ENCODE results near the gene ARID5A.

Gene ARID5A

DNA sequence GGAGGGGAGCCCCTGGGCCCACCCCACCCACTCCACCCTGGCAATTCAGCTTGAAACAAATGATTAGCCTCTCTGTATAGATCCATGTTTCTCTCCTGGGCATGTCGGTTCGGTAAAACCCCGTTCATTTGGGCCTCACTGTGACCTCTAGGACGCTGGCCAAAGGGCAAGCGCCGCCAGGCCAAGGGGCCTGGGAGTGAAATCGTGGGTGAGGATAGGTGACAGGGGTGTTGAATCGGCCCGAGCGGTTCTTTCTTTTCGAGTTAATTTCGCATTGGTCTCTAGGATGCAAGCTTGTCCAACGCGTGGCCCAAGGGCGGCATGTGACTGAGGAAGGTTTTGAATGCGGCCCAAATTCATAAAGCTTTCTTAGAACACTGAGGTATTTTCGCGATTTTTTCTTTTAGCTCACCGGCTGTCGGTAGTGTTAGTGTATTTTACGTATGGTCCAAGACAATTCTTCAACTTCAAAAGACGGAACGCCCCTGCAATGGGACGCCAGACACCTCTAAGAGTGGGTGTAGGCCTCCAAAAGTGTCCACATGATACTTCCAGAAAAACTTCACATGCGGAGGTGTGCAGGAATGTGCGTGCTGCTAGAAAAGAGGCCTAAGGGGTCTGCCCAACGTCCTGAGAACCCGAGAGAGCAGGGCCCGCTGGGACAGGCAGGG is 9.8 kb upstream of the ARID5A start:
- DNase-seq (ENCODE audit: extremely low read depth in 1 of 2, low read depth in 1 of 2), result no peak

DNA sequence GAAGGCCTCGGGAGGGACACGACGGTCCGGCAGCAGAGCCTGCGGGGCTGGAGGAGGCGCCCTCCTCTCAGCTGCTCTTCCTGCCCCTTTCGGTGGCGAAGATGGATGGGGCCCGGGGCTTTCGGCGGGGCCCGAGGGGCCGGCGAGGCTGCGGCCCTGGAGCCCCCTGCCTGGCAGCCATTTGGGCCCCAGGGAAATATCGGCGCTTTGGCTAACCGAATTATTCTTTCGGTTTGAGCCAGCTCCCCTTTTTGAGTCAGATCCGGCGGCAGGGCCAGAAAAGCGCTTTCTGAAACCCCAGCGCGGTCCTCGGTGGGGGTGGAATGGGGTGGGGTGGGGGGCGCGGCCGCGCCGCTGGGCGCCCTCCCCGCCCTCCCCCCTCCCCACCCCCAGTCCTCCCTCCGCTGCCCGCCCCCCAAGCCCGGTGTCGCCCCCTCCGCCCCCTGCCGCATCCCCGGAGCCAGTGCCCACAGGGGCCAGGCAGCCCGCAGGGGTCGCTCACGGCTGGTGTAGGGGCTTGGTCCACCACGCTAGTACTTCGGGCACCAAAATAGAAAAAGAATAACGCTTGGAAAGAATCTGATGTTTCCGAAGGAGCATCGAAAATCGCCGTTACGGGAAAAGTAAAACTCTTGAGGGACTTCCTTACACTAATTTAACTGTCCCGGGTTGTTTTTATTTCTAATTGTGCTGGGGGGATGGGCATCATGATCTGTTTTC is 9.1 kb upstream of the ARID5A start:
- DNase-seq (ENCODE audit: extremely low read depth in 1 of 2, low read depth in 1 of 2), result peak in 1 of 2 donors; percentile 40

DNA sequence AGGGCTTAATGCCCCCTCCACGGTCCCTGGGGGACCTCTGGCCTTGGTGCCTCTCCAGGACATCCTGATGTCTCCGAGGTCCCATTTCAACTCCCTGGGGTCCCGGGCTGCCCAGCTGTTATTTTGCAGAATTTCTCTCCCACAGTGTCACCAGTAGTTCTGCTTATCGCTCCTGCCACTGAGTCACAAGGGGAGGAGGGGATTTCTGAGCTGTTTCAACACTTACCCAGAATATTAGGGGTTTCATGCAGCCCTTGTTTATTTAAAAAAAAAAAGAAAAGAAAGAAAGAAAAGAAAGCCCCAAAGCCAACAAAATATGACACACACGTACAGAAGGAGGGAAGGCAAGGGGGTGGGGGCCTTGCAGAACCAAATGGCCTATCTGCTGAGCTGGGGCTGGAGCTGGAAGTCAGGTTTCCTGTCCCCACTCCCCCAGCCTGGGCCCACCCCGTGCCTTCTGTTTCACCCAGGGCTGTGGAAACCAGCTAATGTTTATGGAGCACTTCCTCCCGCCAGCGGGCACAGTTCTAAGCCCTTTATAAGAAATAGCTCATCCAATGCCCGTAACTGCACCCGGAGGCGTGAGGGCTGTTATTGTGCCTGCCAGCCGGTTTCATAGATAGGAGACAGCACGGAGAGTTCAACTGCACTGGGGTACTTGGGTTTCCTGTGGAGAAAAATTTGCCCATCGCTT is 8.4 kb upstream of the ARID5A start:
- DNase-seq (ENCODE audit: extremely low read depth in 1 of 2, low read depth in 1 of 2), result no peak

DNA sequence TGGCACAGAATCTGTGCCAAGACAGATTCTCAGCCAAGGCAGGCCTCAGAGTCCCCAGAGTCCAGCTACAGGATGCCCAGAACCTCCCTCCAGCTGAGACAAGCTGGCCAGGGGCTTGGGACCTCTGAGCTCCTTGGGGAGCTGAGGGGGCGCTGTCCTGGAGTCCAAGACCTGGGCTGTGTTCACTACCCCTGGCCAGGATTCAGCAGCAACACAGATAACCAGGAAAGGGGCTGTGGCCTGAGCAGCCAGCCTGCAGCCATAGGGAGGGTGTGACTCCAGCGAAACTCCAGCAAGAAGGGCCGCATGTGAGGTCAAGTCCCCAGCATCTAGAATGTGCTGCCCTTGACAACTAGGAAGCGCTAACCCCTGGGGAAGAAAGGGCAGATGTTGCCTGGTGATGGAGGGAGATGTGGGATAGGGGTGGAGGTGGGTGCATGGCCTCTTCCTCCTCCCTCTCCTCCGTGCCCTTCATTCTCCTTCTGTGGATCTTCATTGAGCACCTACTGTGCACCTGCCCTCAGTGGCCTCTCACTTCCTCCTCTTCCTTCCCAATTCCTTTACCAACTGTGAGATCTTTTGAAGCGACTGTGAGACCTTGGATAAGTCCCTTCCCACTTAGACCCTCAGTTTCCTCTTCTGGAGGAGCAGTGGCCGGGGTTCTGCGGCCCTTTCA is 7.7 kb upstream of the ARID5A start:
- no peak for DNase-seq (ENCODE audit: extremely low read depth in 1 of 2, low read depth in 1 of 2)

DNA sequence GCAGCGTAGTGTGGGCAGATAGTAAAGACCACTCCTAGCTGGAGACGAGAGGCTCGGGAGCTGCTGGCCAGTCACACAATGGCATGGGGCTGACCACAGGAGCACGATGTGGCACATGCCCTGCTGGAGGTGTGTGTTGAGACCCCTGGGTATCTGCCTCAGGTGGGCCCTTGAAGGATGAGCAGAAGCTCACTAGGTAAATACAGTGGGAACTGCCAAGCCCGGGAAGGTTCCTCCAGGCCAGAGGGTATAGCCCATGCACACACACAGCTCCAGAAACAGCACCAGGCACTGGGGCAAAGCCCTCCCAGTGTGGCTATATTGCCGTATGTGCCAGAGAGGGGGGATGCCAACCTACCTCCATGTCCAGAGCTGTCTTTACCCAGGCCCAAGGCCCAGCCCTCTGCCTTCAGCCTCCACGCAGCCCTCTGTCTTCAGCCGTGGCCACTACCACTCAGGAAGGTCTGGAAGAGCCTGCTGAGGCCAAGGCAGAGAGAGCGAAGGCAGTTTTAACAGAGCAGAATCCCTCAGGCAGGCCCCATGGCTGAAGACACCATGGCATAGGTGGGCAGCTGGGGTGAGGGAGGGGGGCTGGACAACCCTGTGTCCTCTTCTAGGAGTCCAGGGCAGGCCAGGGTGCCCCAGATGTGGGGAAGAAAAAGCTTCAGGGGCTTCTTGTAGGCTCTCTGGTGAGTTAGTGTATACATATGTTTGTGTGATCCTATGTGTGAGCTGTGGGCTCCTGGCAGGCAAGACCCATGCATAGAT is 7.0 kb upstream of the ARID5A start:
- DNase-seq (ENCODE audit: extremely low read depth in 1 of 2, low read depth in 1 of 2), result no peak

DNA sequence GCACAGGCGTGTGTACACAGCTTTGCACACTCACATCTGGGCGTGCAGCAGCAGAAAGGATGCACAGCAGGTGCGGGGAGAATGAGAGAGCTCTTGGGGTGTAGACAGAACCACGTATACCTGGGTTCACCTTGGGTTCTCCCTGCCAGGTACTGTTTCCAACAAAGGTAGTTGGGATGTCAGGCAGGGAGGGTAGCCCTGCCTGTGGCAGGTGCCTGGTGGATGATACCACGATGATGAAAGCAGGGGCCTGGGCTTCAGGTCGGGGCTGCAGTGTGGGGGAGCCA is 6.5 kb upstream of the ARID5A start:
- no peak for DNase-seq (ENCODE audit: extremely low read depth in 1 of 2, low read depth in 1 of 2)

DNA sequence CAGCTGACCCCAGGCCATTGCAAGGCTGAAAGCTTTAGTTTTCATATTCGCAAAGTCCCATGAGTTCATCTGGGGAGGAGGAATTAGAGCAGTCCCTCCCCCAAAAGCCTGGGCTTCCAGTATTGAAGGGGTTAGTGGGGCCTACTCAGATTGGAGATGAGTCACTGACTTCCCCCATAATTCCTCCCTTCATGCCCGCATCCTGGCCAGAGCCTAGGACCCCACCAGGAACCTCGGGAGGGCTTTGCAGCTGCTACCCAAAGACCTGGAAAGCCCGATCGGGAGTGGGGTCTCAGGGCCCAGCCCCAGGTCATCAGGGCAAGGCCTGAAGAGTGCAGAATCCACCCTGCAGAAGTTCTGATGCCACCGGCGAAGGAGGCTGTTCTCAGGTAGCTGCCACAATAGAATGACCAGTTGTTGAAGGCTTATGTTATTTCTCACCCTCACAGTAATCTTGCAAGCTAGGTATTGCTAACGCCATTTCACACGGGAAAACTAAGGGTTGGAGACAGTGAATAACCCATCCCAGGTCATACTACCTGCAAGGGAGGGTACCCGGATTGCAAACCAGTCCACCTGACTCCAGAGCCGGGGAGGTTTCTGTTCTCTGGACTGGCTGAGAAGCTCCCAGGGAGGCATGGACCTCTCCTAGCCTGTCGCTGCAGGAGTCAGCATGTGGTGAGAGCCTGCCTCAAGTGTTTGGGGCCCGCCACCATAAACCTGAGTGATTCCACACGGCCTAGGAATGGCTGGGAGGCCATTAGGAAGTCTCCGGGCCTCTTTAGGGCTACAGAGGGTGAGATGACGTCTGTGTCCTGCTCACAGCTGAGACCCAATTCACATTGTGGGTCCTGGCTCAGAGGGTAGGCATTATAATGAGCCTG is 5.8 kb upstream of the ARID5A start:
- DNase-seq (ENCODE audit: extremely low read depth in 1 of 2, low read depth in 1 of 2), result no peak

DNA sequence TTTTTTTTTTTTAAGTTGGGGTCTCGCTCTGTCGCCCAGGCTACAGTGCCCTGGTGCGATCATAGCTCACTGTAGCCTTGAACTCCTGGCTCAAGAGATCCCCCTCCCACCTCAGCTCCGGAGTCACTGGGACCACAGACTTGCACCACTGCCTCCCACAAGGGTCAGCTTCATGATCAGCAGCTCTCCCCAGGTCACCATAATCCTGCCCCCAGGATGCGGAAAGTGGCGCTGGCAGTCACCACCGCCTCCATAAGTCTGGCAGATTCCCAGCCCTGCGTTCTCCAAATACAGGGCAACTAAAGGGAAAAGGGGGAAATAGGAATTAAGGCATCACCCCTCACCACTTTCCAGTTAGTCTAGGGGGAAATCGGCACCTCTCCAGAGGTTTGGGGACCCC is 5.2 kb upstream of the ARID5A start:
- no peak for DNase-seq (ENCODE audit: extremely low read depth in 1 of 2, low read depth in 1 of 2)

DNA sequence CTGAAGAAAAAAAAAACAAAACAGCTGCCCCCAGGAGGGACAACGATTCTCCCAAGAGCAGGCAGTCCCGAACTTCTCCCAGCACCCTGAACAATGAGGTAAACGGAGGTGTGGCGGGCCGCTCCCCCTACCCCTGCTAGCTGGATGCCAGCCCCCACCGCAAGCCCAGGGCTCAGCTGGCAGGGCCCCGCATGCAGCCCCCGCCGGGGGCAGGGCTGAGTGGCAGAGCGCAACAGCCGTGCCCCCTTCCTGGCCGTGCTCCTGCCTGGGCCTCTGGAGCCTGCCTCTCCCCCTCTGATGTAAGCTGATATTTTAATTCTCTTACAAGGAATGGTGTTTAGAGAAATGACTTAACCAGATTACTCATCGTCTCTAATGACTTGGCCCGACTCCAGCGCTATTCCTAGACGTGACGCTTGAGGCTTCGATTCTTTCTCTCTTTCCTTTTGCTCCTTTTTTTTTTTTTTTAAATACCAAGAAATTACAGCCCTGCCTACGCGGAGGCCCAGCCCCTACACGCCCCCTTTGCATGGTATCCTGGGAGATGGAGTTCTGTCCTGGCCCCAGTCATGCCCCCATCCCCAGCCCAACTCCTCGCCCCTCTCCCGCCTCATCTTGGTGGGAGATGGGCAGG is 4.6 kb upstream of the ARID5A start:
- DNase-seq (ENCODE audit: extremely low read depth in 1 of 2, low read depth in 1 of 2), result peak; percentile 71 to 83

DNA sequence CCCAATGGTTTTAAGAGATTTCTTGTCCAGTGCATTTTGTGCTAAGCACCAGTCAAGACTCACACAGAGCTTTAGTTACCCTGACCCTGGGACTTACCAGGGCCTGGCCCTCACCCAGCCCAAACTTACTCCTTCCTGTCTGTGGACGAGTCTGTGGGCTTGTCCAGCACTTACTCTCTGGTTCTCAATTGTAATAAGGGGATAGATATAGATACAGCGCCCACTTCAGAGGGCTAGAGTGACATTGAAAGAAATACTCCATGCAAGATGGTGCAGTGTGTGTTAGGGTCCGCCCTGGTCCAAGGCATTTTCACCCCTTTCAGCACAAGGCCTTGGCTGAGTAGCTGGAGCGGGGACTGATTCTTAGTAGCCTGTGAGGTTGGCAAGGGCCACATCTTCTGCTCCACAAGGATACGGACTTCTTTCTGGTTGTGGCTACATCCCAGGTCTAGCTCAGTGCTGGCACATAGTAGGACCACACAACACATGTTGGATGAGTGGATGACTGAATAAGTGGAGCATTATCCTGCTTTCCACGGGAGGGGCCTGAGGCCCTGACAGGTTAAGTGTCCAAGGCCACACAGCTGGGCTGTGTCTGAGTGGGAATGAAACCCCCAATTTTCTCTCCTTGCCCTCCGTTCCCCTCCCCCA is 3.8 kb upstream of the ARID5A start:
- DNase-seq (ENCODE audit: extremely low read depth in 1 of 2, low read depth in 1 of 2), result no peak

DNA sequence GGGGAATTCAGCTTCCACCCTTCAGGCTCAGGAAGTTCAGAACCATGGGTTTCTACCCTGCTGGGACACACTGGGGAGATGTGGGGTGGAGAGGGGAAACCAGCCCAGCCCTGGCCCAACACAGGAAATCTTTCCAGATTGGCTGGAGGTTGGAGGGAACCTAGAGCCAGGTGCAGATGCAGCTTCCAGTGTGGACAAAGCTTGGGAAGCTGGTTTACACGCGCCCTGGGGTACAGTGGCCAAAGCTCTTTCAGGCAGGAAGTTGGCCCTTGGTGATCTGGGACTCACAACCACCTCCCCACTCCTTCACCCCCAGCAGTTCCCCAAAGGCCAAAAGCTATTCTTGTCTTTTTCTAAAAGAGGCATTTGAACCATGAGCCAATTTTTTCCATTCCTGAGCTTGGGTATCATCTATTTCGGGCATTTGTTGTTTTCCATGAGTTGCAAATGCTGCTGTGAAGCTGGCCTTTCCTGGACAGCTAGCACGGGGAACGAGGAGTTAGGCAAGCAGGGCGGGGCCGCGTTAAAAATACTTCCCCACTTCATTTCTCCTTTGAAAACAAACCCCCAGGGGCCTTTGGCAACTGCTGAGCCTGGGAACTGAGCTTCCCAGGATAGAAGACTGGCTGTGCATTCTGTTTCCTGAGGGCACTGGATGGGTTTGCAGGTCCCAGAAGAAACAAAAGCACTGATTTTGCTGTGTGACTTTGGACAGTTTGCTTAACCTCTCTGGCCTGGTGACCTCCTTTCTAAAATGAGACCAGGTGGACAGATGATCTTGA is 3.1 kb upstream of the ARID5A start:
- no peak for DNase-seq (ENCODE audit: extremely low read depth in 1 of 2, low read depth in 1 of 2)

DNA sequence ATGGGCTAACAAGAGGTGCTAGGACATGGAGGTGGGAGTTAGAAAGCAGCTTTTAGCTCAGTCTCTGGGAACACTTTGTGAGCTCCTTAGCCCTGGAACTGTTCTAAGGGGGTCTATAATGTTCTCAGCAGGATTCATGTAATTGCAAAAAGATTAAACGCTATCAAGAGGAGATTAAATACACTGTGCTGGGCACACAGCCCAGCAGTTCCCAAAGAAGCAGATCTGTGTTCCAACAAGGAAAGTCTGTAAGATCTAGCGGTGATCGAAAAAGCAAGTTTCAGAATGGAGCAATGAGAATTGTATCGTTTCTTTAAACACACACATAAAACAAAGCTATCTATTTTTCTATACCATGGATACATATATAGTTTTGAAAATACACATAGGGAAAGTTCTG is 2.4 kb upstream of the ARID5A start:
- DNase-seq (ENCODE audit: extremely low read depth in 1 of 2, low read depth in 1 of 2), result no peak

DNA sequence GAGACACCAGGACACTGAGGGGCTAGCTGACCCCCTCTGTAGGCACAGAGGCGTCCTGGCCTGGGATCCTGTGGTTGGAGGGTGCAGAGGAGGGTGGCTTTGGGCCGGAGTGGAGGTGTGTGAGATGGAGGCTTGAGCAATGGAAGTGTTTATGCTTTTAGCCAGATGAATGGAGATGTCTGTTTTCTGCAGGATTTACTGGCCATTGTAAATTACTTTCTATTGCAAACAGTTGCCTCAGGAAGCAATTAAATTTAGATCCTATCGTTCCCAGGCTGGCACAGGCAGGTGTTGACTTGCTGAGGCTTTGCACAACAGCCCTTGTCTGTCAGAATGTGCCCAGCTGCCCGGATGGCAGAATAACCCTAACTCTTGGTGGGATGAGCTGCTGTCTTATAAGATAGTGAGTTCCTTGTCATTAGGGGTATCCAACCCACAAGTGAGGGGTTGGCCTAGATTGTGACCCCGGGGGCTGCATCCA is 1.8 kb upstream of the ARID5A start:
- DNase-seq (ENCODE audit: extremely low read depth in 1 of 2, low read depth in 1 of 2), result no peak

DNA sequence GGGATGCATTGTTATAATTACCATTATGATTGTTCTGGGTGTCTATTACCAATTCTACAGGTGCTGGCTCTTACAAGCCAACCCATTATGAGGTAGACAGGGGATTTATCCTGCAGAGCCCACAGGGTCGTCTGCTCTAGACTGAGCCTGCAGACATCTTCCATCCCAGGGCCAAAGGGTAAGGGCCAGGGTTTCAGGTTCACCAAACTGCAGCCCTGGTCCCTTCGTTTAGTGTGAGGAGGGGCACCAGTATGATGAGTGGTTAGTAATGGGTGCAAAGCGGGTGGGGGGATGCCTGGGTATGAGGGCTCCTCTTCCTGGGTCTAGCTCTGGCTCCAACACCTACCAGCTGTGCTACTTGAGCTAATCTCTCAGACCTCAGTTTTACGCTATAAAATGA is 1.2 kb upstream of the ARID5A start:
- no peak for DNase-seq (ENCODE audit: extremely low read depth in 1 of 2, low read depth in 1 of 2)

DNA sequence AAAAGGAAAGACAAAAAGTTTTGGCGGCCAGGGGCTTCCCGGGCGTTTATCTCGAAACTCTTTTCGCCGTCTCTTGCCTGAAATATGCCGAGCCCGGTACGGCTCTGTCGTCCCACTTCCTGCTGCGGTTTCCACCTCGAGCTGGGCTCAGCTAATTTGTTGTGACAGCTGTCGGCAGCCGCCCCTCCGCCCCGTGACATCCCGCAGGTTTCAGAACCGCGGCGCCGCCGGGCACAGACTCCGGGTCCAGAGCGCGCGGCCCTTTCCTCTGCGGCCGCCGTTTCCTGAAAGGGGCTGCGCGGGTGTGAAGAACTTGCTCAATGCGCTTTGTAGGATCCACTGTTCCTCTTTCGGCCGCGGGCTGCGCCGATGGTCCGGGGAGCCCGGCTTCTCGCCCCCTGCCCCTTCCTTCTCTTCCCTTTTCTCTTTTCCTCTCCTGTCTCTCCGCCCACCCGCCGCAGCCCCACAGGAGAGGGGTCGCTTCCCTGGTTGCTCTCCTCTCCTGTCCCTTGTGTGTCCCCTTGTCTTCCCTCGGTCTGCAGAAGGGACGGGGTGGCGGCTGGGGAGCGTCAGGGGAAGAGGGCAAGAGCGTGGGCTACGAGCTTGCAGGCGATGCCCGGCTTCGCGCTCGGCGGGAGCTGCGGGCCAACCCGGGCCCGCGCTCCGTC is 648 bp downstream of the ARID5A start:
- peak; percentile 74 to 79 for DNase-seq (ENCODE audit: extremely low read depth in 1 of 2, low read depth in 1 of 2)

DNA sequence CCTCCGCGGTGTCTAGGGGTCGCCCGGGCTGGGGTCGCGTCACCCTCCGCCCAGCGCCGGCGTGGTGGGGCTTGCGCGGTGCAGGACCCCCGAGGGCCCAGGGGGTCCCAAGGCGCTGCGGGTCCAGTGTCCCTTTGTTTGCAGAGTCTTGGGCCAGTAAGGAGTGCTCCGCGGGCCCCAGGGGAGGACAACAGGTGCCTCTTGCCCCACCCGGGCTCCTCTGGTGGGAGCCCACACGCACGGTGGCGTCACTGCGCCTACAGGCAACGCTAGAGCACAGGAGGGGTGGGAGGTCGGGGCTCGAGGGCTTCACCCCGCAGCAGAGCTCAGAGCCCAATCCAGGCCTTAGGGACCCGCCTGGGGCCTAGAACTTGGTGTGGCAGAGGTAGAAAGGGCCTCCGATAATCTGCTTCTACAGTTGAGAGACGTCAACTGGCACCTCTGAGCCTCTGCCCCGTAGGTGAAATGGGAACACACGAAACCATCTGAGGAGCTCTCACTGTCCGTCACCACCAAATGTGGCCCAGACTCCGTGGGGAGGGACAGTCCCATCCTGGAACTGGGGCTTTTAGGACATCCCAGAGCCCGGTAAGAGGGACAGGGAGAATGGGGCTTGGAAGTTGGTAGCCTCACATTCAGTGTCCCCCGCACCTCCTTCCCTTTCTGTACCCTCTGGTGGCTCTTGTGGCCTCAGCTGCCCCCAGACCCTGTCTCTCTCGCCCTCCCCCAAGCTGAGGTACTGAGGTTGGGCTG is 1.4 kb downstream of the ARID5A start:
- no peak for DNase-seq (ENCODE audit: extremely low read depth in 1 of 2, low read depth in 1 of 2)

Measured in activated CD8-positive, alpha-beta memory T cell treated with anti-CD3 and anti-CD28 coated beads for 1 hour (primary cell).